Neuronal stem cell (in vitro differentiated cells): ENCODE data around the gene RMC1.

Source experiments
- DNase-seq: peaks from one replicate; pipeline ENCODE4 v3.0.0-alpha.2; 2013; ENCODE audit warnings: low spot score
- H2AFZ ChIP-seq: one replicate; pipeline ENCODE4 v1.6.1; 2013; ENCODE audit warnings: mild to moderate bottlenecking, low read length, inconsistent platforms
- H2AK5ac ChIP-seq: 2 replicates; pipeline ENCODE4 v1.6.1; 2013; ENCODE audit warnings: low read depth, mild to moderate bottlenecking, inconsistent platforms, low read length, moderate library complexity, mixed read lengths
- H2BK120ac ChIP-seq: 2 replicates; pipeline ENCODE4 v1.6.1; 2013; ENCODE audit warnings: low read depth, mild to moderate bottlenecking, inconsistent platforms, low read length, moderate library complexity, mixed read lengths
- H2BK12ac ChIP-seq: one replicate; pipeline ENCODE4 v1.6.1; 2013; ENCODE audit warnings: low read length, inconsistent platforms
- H2BK15ac ChIP-seq: 2 replicates; pipeline ENCODE4 v1.6.1; 2013; ENCODE audit warnings: mild to moderate bottlenecking, low read length, inconsistent platforms, mixed read lengths
- H2BK5ac ChIP-seq: one replicate; pipeline ENCODE4 v1.6.1; 2013; ENCODE audit warnings: inconsistent platforms, mild to moderate bottlenecking, low read length, moderate library complexity
- H3K14ac ChIP-seq: one replicate; pipeline ENCODE4 v1.6.1; 2013; ENCODE audit warnings: low read length, inconsistent platforms
- H3K18ac ChIP-seq: 2 replicates; pipeline ENCODE4 v1.6.1; 2013; ENCODE audit warnings: low read length, inconsistent platforms
- H3K23ac ChIP-seq: 2 replicates; pipeline ENCODE4 v1.6.1; 2013; ENCODE audit warnings: low read depth, mild to moderate bottlenecking, mixed read lengths, low read length, inconsistent platforms; ENCODE audit not compliant: poor library complexity
- H3K27ac ChIP-seq: replicated peaks from 3 replicates; pipeline ENCODE4 v1.5.1; 2013; ENCODE audit warnings: low read length, inconsistent platforms
- H3K27me3 ChIP-seq, 3 experiments: 2 replicates each; pipeline ENCODE4 v1.6.1; 2013; ENCODE audit warnings: low read length in 3 of 3, mild to moderate bottlenecking in 2 of 3, inconsistent platforms in 1 of 3, low read depth in 1 of 3, mixed read lengths in 1 of 3, moderate library complexity in 1 of 3; ENCODE audit not compliant: control insufficient read depth in 3 of 3, insufficient read depth in 3 of 3
- H3K36me3 ChIP-seq, 2 donors: replicated peaks in 1 of 2; 2 replicates each; pipeline ENCODE4 v1.6.1; 2013; ENCODE audit warnings: low read length in 2 of 2; ENCODE audit not compliant: control insufficient read depth in 2 of 2, insufficient read depth in 2 of 2
- H3K4ac ChIP-seq: 2 replicates; pipeline ENCODE4 v1.6.1; 2013; ENCODE audit warnings: inconsistent platforms, mild to moderate bottlenecking, low read length, moderate library complexity
- H3K4me1 ChIP-seq, 2 donors: 1 replicate in 1 of 2; 2 replicates in 1 of 2; pipeline ENCODE4 v1.6.1; 2013; ENCODE audit warnings: low read length in 2 of 2, low read depth in 1 of 2; ENCODE audit not compliant: control insufficient read depth in 2 of 2, insufficient read depth in 1 of 2
- H3K4me2 ChIP-seq: one replicate; pipeline ENCODE4 v1.6.1; 2013; ENCODE audit warnings: mild to moderate bottlenecking, low read length, inconsistent platforms; ENCODE audit not compliant: insufficient read depth, poor library complexity, severe bottlenecking
- H3K4me3 ChIP-seq, 2 donors: 2 replicates each; pipeline ENCODE4 v1.5.1; 2013; ENCODE audit warnings: low read length in 2 of 2, mild to moderate bottlenecking in 2 of 2, inconsistent platforms in 1 of 2, moderate library complexity in 1 of 2
- H3K79me1 ChIP-seq: one replicate; pipeline ENCODE4 v1.6.1; 2013; ENCODE audit warnings: low read depth, mild to moderate bottlenecking, inconsistent platforms, low read length, moderate library complexity
- H3K9ac ChIP-seq: one replicate; pipeline ENCODE4 v1.6.1; 2013; ENCODE audit warnings: mild to moderate bottlenecking, low read depth, low read length, inconsistent platforms; ENCODE audit not compliant: poor library complexity
- H3K9me3 ChIP-seq, 2 donors: replicated peaks in 1 of 2; 2 replicates each; pipeline versions ENCODE3 to v1.6.1; 2013; ENCODE audit warnings: low read length in 2 of 2, mild to moderate bottlenecking in 2 of 2, inconsistent platforms in 1 of 2, low read depth in 1 of 2, mixed read lengths in 1 of 2, moderate library complexity in 1 of 2; ENCODE audit not compliant: control insufficient read depth in 2 of 2, insufficient read depth in 1 of 2
- H4K8ac ChIP-seq: one replicate; pipeline ENCODE4 v1.6.1; 2013; ENCODE audit warnings: low read depth, mild to moderate bottlenecking, inconsistent platforms, low read length, moderate library complexity
- H4K91ac ChIP-seq: one replicate; pipeline ENCODE4 v1.6.1; 2013; ENCODE audit warnings: low read length, low read depth, mild to moderate bottlenecking, inconsistent platforms; ENCODE audit not compliant: poor library complexity
- WGBS, 2 donors: extraction: QIAGEN DNeasy Blood & Tissue Kit; methylation state at CpG; one replicate each; pipeline ENCODE4 v1.1.7; 2013; ENCODE audit warnings: missing lambda C conversion rate in 2 of 2, mixed read lengths in 1 of 2; ENCODE audit not compliant: insufficient read length in 2 of 2, insufficient replicate concordance in 1 of 2; ENCODE audit errors: extremely low coverage in 2 of 2; 5-methylcytosine and 5-hydroxymethylcytosine counted together

The RMC1 gene

DNA sequence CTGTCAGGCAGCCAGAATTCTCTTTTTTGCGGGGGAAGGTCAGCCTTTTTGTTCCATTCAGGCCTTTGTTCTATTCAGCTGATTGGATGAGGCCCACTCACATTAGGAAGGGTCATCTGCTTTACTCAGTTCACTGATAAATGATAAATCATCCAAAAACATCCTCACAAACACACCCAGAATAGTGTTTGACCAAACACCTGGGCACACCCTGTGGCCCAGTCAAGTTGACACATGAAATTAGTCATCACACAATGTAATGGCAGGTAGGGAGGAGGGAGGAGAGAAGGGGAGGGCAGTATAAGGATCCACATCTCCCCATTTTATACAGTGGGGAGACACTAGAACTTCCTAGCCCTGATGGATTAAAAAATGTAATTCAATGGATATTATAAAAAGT, 8.3 kb upstream of the RMC1 start:
- Histone ChIP-seq H2BK12ac (peak overlapping the region; percentile 47), H2BK120ac (no peak overlapping the region), H2AFZ (no peak overlapping the region), H3K4me1 (peaks cover 4 to 8% of the 10 kb centered on the region in 2 donors), H3K14ac (no peak overlapping the region), H3K9ac (no peak overlapping the region), H3K4me2 (no peak overlapping the region), H3K18ac (no peak overlapping the region), H3K36me3 (no peaks in the 10 kb centered on the region), H3K9me3 (peaks cover 2 to 3% of the 10 kb centered on the region in 2 donors), H3K4me3 (no peak overlapping the region), H2BK5ac (no peak overlapping the region), H4K8ac (no peak overlapping the region), H2BK15ac (no peak overlapping the region), H3K27me3 (no peaks in the 10 kb centered on the region), H3K27ac (peak overlapping the region; percentile 66), H3K23ac (no peak overlapping the region), H4K91ac (no peak overlapping the region), H3K79me1 (no peaks in the 10 kb centered on the region), H2AK5ac (no peak overlapping the region), H3K4ac (no peak overlapping the region)
- no peak for DNase-seq
- WGBS, 2 donors: no CpG with 5 or more reads among the region's 1 CpG

DNA sequence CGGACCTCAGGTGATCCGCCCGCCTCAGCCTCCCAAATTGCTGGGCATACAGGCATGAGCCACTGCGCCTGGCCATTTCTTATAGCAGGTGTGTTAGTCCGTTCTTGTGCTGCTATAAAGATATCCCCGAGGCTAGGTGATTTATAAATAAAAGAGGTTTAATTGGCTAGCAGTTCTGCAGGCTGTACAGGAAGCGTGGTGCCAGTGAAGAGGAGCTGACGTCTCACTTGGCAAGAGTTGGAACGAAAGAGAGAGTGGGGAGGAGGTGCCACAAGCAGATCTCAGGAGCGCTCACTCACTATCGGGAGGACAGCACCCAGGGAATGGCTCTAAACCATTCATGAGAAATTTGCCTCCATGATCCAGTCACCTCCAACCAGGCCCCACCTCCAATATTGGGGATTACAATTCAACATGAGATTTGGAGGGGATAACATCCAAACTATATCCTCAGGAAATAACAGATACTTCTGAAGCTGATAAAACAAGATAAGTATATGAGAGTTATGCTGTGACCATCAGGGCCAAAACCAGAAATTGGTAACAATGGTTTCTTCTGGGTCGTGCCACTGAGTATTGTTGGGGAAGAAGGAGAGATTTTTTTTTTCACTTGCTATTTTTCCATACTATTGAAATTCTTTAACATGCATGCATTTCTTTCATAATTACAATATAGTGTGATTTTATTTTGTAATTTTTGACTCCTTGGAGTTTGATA, 7.4 kb upstream of the RMC1 start:
- no peak overlapping the region for H4K91ac ChIP-seq
- no peak for DNase-seq
- no peak overlapping the region for H2BK120ac ChIP-seq
- H3K4me2 ChIP-seq: no peak overlapping the region
- no peak overlapping the region for H3K18ac ChIP-seq
- no peak overlapping the region for H2BK12ac ChIP-seq
- no peak overlapping the region for H3K27ac ChIP-seq
- H2AFZ ChIP-seq: no peak overlapping the region
- H3K79me1 ChIP-seq: no peaks in the 10 kb centered on the region
- no peak overlapping the region for H3K14ac ChIP-seq
- no peak overlapping the region for H3K4ac ChIP-seq
- H3K23ac ChIP-seq: no peak overlapping the region
- H4K8ac ChIP-seq: no peak overlapping the region
- H2BK15ac ChIP-seq: no peak overlapping the region
- no CpG with 5 or more reads among the region's 12 CpGs for WGBS, 2 donors
- H2BK5ac ChIP-seq: no peak overlapping the region
- H3K4me3 ChIP-seq: no peak overlapping the region
- peaks cover 0 to 2% of the 10 kb centered on the region in 2 donors for H3K9me3 ChIP-seq
- H2AK5ac ChIP-seq: no peak overlapping the region
- H3K27me3 ChIP-seq: no peaks in the 10 kb centered on the region
- H3K4me1 ChIP-seq: peaks cover 4 to 8% of the 10 kb centered on the region in 2 donors
- no peaks in the 10 kb centered on the region for H3K36me3 ChIP-seq
- H3K9ac ChIP-seq: no peak overlapping the region

DNA sequence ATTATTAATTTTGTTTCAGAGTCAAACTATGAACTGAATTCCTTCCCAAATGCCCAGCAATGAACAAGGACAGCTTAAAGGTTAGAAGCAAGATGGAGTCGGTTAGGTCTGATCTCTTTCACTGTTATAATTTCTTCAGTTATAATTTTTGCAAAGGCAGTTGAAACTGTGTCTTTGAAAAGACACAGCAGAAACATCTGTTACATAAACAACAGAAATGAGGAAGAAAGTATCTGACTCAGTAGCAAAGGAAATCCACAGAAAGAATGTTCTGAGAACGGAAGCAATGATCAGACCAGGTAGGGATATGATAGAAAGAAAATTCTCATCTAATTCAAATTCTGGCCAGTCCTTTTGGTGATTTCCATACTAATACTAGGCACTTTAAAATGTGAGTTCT, 5.2 kb upstream of the RMC1 start:
- H3K4me3 ChIP-seq: no peak overlapping the region
- no CpG with 5 or more reads among the region's 2 CpGs for WGBS, 2 donors

DNA sequence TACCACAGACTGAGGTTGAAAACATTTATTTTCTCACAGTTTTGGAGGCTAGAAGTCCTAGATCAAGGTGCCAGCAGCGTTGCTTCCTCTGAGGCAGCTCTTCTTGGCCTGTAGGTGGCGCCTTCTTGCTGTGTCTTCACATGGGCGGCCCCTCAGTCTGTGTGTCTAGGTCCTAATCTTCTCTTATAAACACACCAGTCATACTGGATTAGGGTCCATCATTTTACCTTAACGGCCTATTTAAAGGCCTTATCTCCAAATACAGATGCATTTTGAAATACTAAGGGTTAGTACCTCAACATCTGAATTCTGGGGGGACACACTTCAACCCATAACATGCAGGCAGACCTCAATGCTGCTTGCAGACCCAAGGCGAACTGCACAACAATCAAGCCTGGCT, 4.4 kb upstream of the RMC1 start:
- no peaks in the 10 kb centered on the region for H3K79me1 ChIP-seq
- no peak overlapping the region for H3K4me3 ChIP-seq
- H2AK5ac ChIP-seq: no peak overlapping the region
- no peak overlapping the region for H3K23ac ChIP-seq
- no peak overlapping the region for H2BK120ac ChIP-seq
- no peak overlapping the region for H3K18ac ChIP-seq
- H2AFZ ChIP-seq: peak overlapping the region; percentile 60
- H2BK5ac ChIP-seq: no peak overlapping the region
- peaks cover 8 to 10% of the 10 kb centered on the region in 2 donors for H3K4me1 ChIP-seq
- H2BK12ac ChIP-seq: no peak overlapping the region
- H3K9ac ChIP-seq: no peak overlapping the region
- H3K27me3 ChIP-seq: no peaks in the 10 kb centered on the region
- no CpG with 5 or more reads among the region's 5 CpGs for WGBS, 2 donors
- no peak overlapping the region for H4K91ac ChIP-seq
- no peaks in the 10 kb centered on the region for H3K9me3 ChIP-seq
- H3K36me3 ChIP-seq: no peaks in the 10 kb centered on the region
- no peak overlapping the region for H3K27ac ChIP-seq
- H3K4me2 ChIP-seq: no peak overlapping the region
- no peak overlapping the region for H3K14ac ChIP-seq
- no peak overlapping the region for H4K8ac ChIP-seq
- no peak overlapping the region for H3K4ac ChIP-seq
- H2BK15ac ChIP-seq: no peak overlapping the region
- DNase-seq: no peak

More for the DNA sequence above, 5.2 kb upstream of the RMC1 start:
- no peak overlapping the region for H3K4me2 ChIP-seq
- no peaks in the 10 kb centered on the region for H3K36me3 ChIP-seq
- H3K27ac ChIP-seq: no peak overlapping the region
- no peak overlapping the region for H3K18ac ChIP-seq
- H3K79me1 ChIP-seq: no peaks in the 10 kb centered on the region
- no peak overlapping the region for H3K4ac ChIP-seq
- peaks cover 0 to under 1% of the 10 kb centered on the region in 2 donors for H3K9me3 ChIP-seq
- H4K8ac ChIP-seq: no peak overlapping the region
- no peak overlapping the region for H3K23ac ChIP-seq
- H2AFZ ChIP-seq: no peak overlapping the region
- no peak overlapping the region for H3K9ac ChIP-seq
- H3K27me3 ChIP-seq: no peaks in the 10 kb centered on the region
- no peak overlapping the region for H2BK120ac ChIP-seq
- no peak overlapping the region for H3K14ac ChIP-seq
- H3K4me1 ChIP-seq: peaks cover 8 to 10% of the 10 kb centered on the region in 2 donors
- H2BK15ac ChIP-seq: no peak overlapping the region
- no peak overlapping the region for H2AK5ac ChIP-seq
- no peak overlapping the region for H2BK5ac ChIP-seq
- H2BK12ac ChIP-seq: no peak overlapping the region
- DNase-seq: no peak
- no peak overlapping the region for H4K91ac ChIP-seq
